HCT116 (cell line): ENCODE data around the gene SLC30A4. TPM values are rescaled to one million over a fixed set of nuclear protein-coding genes. Genes with fewer than 3 reads are reported as not detected.

Experiments used
- ATAC-seq: fragments of 200-7000 bp; cut with Tn5 transposase; 2 replicates; pipeline ENCODE4 v1.9.1; 2020; ENCODE audit warnings: mild to moderate bottlenecking, moderate library complexity
- BruUV-seq: library from RNA; stranded (reverse); fragments of 400-500 nt; replicated peaks from 2 replicates; lab custom pipeline; 2021; lab: Mats Ljungman, UMichigan
- CTCF ChIA-PET: fragments of 300-600 bp; sonication (Branson Sonifier 250); formaldehyde crosslinking; loops from one replicate; lab custom pipeline; 2021; ENCODE audit warnings: antibody characterized with exemption; lab: Charles Lee
- POLR2A ChIA-PET: fragments of 300-600, 350-600 bp; sonication (Branson Sonifier 250); formaldehyde crosslinking; loops from one replicate; lab custom pipeline; 2021; ENCODE audit warnings: antibody characterized with exemption; lab: Charles Lee
- RAD21 ChIA-PET, 2 experiments: fragments of 300-600 bp; sonication (Branson Sonifier 250); formaldehyde crosslinking; loops; one replicate each; lab custom pipeline; 2023; ENCODE audit warnings: low total read pairs in 2 of 2; ENCODE audit not compliant: uncharacterized antibody in 2 of 2, unreplicated experiment in 2 of 2, low non-redundant PET in 1 of 2; lab: Charles Lee
- DNase-seq: peaks from one replicate; pipeline ENCODE4 v3.0.0-alpha.2; 2010; ENCODE audit warnings: low read depth, low spot score
- H2AFZ ChIP-seq: fragments of 200-600 bp; shearing (Covaris generic), sonication (generic); 2 replicates; pipeline ENCODE4 v1.6.1; 2017; ENCODE audit warnings: low read depth, mixed run types, mixed read lengths, antibody characterized with exemption, low read length; ENCODE audit not compliant: poor library complexity, severe bottlenecking
- H3K27ac ChIP-seq: 2 replicates; pipeline ENCODE4 v1.5.1; 2012; ENCODE audit warnings: low read depth, low read length
- H3K27me3 ChIP-seq: fragments of 200-600 bp; sonication (generic); 2 replicates; pipeline ENCODE4 v1.6.1; 2016; ENCODE audit warnings: mixed run types, low read length, mixed read lengths; ENCODE audit not compliant: insufficient read depth
- H3K36me3 ChIP-seq, 2 experiments: fragments of 200-500 bp in 1 of 2; fragments of 200-600 bp in 1 of 2; sonication (Bioruptor generic) in 1 of 2; sonication (generic) in 1 of 2; 2 replicates each; pipeline versions ENCODE4 v1.5.1 to v1.6.1; 2014 to 2016; ENCODE audit warnings: low read length in 2 of 2, inconsistent platforms in 1 of 2, mixed read lengths in 1 of 2, mixed run types in 1 of 2; ENCODE audit not compliant: insufficient read depth in 2 of 2, control insufficient read depth in 1 of 2
- H3K4me1 ChIP-seq, 2 experiments: fragments of 200-600 bp in 1 of 2; sonication (generic) in 1 of 2; 2 replicates each; pipeline versions ENCODE4 v1.5.1 to v1.6.1; 2012 to 2017; ENCODE audit warnings: low read length in 2 of 2, inconsistent platforms in 1 of 2, mild to moderate bottlenecking in 1 of 2, mixed read lengths in 1 of 2, mixed run types in 1 of 2, moderate library complexity in 1 of 2; ENCODE audit not compliant: insufficient read depth in 2 of 2, control insufficient read depth in 1 of 2
- H3K4me2 ChIP-seq: fragments of 200-600 bp; sonication (generic); 2 replicates; pipeline ENCODE4 v1.6.1; 2017; ENCODE audit warnings: mixed run types, low read length, mixed read lengths
- H3K4me3 ChIP-seq, 2 experiments: fragments of 200-600 bp in 1 of 2; sonication (generic) in 1 of 2; replicated peaks in 1 of 2; 2 replicates each; pipeline ENCODE4 v1.5.1; 2011 to 2016; ENCODE audit warnings: low read length in 2 of 2, control low read depth in 1 of 2, low read depth in 1 of 2, mild to moderate bottlenecking in 1 of 2, mixed read lengths in 1 of 2, mixed run types in 1 of 2
- H3K79me2 ChIP-seq: fragments of 200-600 bp; sonication (generic); 2 replicates; pipeline ENCODE4 v1.6.1; 2017; ENCODE audit warnings: mild to moderate bottlenecking, mixed run types, low read length, moderate library complexity, mixed read lengths; ENCODE audit not compliant: insufficient read depth
- H3K9ac ChIP-seq: fragments of 200-600 bp; sonication (generic); 2 replicates; pipeline ENCODE4 v1.6.1; 2016; ENCODE audit warnings: low read length, mixed read lengths
- H3K9me2 ChIP-seq: fragments of 200-600 bp; sonication (generic), shearing (Covaris generic); 2 replicates; pipeline ENCODE4 v1.6.1; 2017; ENCODE audit warnings: mixed run types, mild to moderate bottlenecking, moderate library complexity; ENCODE audit not compliant: insufficient read depth
- H3K9me3 ChIP-seq, 2 experiments: fragments of 200-500 bp in 1 of 2; fragments of 200-600 bp in 1 of 2; sonication (Bioruptor generic) in 1 of 2; sonication (generic) in 1 of 2; 2 replicates each; pipeline ENCODE4 v1.6.1; 2014 to 2017; ENCODE audit warnings: low read length in 2 of 2, mixed read lengths in 2 of 2, inconsistent platforms in 1 of 2, low read depth in 1 of 2, mild to moderate bottlenecking in 1 of 2, mixed run types in 1 of 2, moderate library complexity in 1 of 2; ENCODE audit not compliant: control insufficient read depth in 1 of 2, insufficient read depth in 1 of 2
- H4K20me1 ChIP-seq: fragments of 200-600 bp; sonication (generic), shearing (Covaris generic); 2 replicates; pipeline ENCODE4 v1.6.1; 2017; ENCODE audit warnings: mixed run types, mild to moderate bottlenecking, moderate library complexity; ENCODE audit not compliant: insufficient read depth
- FOSL1 ChIP-seq: IDR thresholded peaks from 2 replicates; pipeline ENCODE4 v1.6.1; 2012; ENCODE audit warnings: low read depth
- RAD21 ChIP-seq: IDR thresholded peaks from 2 replicates; pipeline ENCODE4 v1.6.1; 2012; ENCODE audit warnings: low read depth, mild to moderate bottlenecking
- SIN3A ChIP-seq: IDR thresholded peaks from 2 replicates; pipeline ENCODE4 v1.6.1; 2012; ENCODE audit warnings: low read depth
- SRF ChIP-seq: IDR thresholded peaks from 2 replicates; pipeline ENCODE4 v1.6.1; 2012; ENCODE audit warnings: low read depth
- YY1 ChIP-seq: IDR thresholded peaks from 2 replicates; pipeline ENCODE4 v1.6.1; 2011; ENCODE audit warnings: low read length, low read depth, moderate library complexity, mild to moderate bottlenecking; ENCODE audit not compliant: insufficient replicate concordance; ENCODE audit errors: extremely low read depth
- ZFX ChIP-seq: fragments of 450-650 bp; IDR thresholded peaks from 2 replicates; pipeline ENCODE4 v1.6.1; 2017
- ZNF274 ChIP-seq: fragments of 200-500 bp; sonication (Bioruptor generic); IDR thresholded peaks from 2 replicates; pipeline ENCODE4 v1.6.1; 2014; ENCODE audit warnings: mild to moderate bottlenecking, low read depth, low read length, inconsistent platforms
- intact Hi-C: fragments of 100-400 bp; cut with micrococcal nuclease; formaldehyde crosslinking; loops from 2 replicates; pipeline ENCODE4 v1.10.0; 2022
- total RNA-seq: library from RNA; stranded (reverse); gene quantifications from one replicate; pipeline ENCODE4 v1.2.1, GENCODE V29; 2021; ENCODE audit not compliant: unreplicated experiment
- TF ChIP-seq, protein P1 (sequence below), 3 experiments: fragments of 200-600 bp in 1 of 3; sonication (generic) in 1 of 3; IDR thresholded peaks in 2 of 3; conservative IDR thresholded peaks in 1 of 3; 2 replicates each; pipeline ENCODE4 v1.5.1; 2012 to 2017; ENCODE audit warnings: low read depth in 2 of 3, low read length in 2 of 3, antibody characterized with exemption in 1 of 3, borderline replicate concordance in 1 of 3, control low read depth in 1 of 3, mild to moderate bottlenecking in 1 of 3, mixed read lengths in 1 of 3, mixed run types in 1 of 3, moderate library complexity in 1 of 3; ENCODE audit not compliant: insufficient read depth in 1 of 3
- TF ChIP-seq, protein P2 (sequence below): IDR thresholded peaks from 2 replicates; pipeline ENCODE4 v1.6.1; 2012
- TF ChIP-seq, protein P3 (sequence below): IDR thresholded peaks from 2 replicates; pipeline ENCODE4 v1.6.1; 2012; ENCODE audit warnings: low read depth

SLC30A4 gene
- total RNA-seq, 1 experiment from 2014 or later, result 2.7 TPM

DNA sequence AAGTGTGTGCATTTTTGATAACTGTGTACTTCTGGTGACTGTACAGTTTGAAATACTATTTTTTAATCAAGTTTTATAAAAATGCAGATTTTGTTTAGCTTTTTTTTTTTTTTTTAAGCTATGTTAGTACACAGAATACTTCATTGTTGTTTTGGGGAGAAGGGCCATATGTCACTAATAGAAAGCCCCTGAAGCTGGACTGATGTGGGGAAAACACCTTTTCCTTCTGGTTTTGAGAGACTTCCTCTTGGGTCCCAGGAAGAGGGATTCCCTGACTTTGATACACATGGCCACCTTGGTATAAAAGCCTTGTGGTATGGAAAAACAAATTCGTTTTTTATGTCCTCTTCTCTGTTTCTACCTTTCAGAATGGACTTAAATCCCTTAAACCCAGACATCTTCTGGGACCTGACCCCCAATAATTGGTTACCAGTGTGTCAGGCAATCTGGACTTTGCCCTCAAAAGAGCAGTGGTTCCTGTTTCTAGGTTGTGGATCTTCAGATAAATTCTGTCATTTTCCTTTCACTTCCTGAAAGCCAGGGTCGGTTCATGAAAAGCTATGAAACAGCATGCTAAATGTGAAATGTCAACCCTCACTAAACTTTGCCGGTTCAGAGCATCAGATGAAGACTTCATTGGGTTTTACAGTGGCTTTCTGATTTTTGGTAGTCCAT, 33.5 kb upstream of the SLC30A4 start:
- Histone ChIP-seq H2AFZ (no peak overlapping the region), H3K9me2 (no peaks in the 10 kb centered on the region), H3K9ac (no peak overlapping the region), H3K4me1 (no peaks in the 10 kb centered on the region), H3K27me3 (peaks cover 14% of the 10 kb centered on the region; the same call in 1 of the 2 replicates), H3K9me3 (no peaks in the 10 kb centered on the region), H4K20me1 (no peaks in the 10 kb centered on the region), H3K4me2 (no peak overlapping the region), H3K27ac (no peak overlapping the region), H3K4me3 (no peak overlapping the region), H3K36me3 (no peaks in the 10 kb centered on the region), H3K79me2 (no peaks in the 10 kb centered on the region)
- ChIA-PET RAD21 (no interaction called here), POLR2A (interaction anchor here (1.1 to 2.0 kb wide), 2 partner anchors 18 to 31 kb away, joined by 4 read pairs; partner anchors contain the start of gene BLOC1S6), CTCF (interaction anchor here (1.5 to 2.7 kb wide), 2 partner anchors 18 to 55 kb away, joined by 3 to 9 read pairs; no protein-coding TSS in a partner anchor)
- intact Hi-C loops, result no loop called here
- TF ChIP-seq, protein P1, sequence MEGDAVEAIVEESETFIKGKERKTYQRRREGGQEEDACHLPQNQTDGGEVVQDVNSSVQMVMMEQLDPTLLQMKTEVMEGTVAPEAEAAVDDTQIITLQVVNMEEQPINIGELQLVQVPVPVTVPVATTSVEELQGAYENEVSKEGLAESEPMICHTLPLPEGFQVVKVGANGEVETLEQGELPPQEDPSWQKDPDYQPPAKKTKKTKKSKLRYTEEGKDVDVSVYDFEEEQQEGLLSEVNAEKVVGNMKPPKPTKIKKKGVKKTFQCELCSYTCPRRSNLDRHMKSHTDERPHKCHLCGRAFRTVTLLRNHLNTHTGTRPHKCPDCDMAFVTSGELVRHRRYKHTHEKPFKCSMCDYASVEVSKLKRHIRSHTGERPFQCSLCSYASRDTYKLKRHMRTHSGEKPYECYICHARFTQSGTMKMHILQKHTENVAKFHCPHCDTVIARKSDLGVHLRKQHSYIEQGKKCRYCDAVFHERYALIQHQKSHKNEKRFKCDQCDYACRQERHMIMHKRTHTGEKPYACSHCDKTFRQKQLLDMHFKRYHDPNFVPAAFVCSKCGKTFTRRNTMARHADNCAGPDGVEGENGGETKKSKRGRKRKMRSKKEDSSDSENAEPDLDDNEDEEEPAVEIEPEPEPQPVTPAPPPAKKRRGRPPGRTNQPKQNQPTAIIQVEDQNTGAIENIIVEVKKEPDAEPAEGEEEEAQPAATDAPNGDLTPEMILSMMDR (IDR thresholded peaks at IDR 0.05 in 2 of 3, conservative IDR thresholded peaks at IDR 0.05 in 1 of 3; ENCODE audit: borderline replicate concordance in 1 of 3, insufficient read depth in 1 of 3, low read depth in 2 of 3, low read length in 2 of 3), result no peak
- TF ChIP-seq, protein P2, sequence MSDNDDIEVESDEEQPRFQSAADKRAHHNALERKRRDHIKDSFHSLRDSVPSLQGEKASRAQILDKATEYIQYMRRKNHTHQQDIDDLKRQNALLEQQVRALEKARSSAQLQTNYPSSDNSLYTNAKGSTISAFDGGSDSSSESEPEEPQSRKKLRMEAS, result no peak
- TF ChIP-seq SRF, result no peak
- TF ChIP-seq YY1, result no peak
- no peak for TF ChIP-seq FOSL1
- no peak for TF ChIP-seq ZNF274
- TF ChIP-seq, protein P3, sequence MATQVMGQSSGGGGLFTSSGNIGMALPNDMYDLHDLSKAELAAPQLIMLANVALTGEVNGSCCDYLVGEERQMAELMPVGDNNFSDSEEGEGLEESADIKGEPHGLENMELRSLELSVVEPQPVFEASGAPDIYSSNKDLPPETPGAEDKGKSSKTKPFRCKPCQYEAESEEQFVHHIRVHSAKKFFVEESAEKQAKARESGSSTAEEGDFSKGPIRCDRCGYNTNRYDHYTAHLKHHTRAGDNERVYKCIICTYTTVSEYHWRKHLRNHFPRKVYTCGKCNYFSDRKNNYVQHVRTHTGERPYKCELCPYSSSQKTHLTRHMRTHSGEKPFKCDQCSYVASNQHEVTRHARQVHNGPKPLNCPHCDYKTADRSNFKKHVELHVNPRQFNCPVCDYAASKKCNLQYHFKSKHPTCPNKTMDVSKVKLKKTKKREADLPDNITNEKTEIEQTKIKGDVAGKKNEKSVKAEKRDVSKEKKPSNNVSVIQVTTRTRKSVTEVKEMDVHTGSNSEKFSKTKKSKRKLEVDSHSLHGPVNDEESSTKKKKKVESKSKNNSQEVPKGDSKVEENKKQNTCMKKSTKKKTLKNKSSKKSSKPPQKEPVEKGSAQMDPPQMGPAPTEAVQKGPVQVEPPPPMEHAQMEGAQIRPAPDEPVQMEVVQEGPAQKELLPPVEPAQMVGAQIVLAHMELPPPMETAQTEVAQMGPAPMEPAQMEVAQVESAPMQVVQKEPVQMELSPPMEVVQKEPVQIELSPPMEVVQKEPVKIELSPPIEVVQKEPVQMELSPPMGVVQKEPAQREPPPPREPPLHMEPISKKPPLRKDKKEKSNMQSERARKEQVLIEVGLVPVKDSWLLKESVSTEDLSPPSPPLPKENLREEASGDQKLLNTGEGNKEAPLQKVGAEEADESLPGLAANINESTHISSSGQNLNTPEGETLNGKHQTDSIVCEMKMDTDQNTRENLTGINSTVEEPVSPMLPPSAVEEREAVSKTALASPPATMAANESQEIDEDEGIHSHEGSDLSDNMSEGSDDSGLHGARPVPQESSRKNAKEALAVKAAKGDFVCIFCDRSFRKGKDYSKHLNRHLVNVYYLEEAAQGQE, result no peak
- TF ChIP-seq RAD21, result no peak
- no peak for TF ChIP-seq ZFX
- no peak for TF ChIP-seq SIN3A
- BruUV-seq, result no TSS peak
- DNase-seq (no peak), ATAC-seq (no peak)
